ENCODE measurements around the gene SLC45A1.

Gene SLC45A1

GRCh38 chr1:8374356-8374755 lies 56.4 kb downstream of the SLC45A1 start:
- TF ChIP-seq, protein P1, sequence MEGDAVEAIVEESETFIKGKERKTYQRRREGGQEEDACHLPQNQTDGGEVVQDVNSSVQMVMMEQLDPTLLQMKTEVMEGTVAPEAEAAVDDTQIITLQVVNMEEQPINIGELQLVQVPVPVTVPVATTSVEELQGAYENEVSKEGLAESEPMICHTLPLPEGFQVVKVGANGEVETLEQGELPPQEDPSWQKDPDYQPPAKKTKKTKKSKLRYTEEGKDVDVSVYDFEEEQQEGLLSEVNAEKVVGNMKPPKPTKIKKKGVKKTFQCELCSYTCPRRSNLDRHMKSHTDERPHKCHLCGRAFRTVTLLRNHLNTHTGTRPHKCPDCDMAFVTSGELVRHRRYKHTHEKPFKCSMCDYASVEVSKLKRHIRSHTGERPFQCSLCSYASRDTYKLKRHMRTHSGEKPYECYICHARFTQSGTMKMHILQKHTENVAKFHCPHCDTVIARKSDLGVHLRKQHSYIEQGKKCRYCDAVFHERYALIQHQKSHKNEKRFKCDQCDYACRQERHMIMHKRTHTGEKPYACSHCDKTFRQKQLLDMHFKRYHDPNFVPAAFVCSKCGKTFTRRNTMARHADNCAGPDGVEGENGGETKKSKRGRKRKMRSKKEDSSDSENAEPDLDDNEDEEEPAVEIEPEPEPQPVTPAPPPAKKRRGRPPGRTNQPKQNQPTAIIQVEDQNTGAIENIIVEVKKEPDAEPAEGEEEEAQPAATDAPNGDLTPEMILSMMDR (IDR thresholded peaks at IDR 0.05; ENCODE audit: borderline replicate concordance, control extremely low read depth, extremely low read depth, insufficient read depth, missing control alignments), result no peak
- in situ Hi-C loops (cut with MboI; ENCODE audit: low sequenced_read_pairs, unreplicated experiment), result no loop called here
- DNase-seq (ENCODE audit: low spot score), result no peak

- in situ Hi-C loops (cut with MboI; ENCODE audit: low sequenced_read_pairs, unreplicated experiment), result no loop called here
- DNase-seq (ENCODE audit: low spot score), result no peak
- TF ChIP-seq, protein P1 (IDR thresholded peaks at IDR 0.05; ENCODE audit: borderline replicate concordance, control extremely low read depth, extremely low read depth, insufficient read depth, missing control alignments), result no peak
Observed at GRCh38 chr1:8374812-8375211, 56.9 kb downstream of the SLC45A1 start.

DNA sequence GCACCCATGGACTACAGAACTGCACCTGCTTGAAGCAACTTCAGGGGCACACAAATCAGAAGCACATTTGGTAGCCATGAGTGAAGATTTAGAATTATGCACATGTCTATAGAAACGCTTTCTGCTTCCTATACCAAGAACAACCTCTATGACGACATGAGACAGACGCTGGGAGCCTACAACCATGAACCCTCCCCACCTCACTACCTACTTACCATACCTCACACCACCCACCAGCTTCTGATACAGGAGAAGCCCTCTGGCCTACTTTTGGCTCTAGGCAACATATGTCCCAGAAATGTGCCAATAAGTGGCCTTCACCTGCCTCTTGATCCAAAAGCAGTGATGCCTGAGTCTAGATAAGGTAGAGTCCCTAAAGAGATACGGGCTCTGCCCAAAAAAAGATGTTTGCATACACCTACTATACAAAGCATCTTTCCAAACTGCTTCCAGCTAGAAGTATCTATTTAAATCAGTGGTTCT lies 58.5 kb downstream of the SLC45A1 start:
- in situ Hi-C loops (cut with MboI; ENCODE audit: low sequenced_read_pairs, unreplicated experiment), result no loop called here
- no peak for DNase-seq (ENCODE audit: low spot score)
- TF ChIP-seq, protein P1 (IDR thresholded peaks at IDR 0.05; ENCODE audit: borderline replicate concordance, control extremely low read depth, extremely low read depth, insufficient read depth, missing control alignments), result no peak

DNA sequence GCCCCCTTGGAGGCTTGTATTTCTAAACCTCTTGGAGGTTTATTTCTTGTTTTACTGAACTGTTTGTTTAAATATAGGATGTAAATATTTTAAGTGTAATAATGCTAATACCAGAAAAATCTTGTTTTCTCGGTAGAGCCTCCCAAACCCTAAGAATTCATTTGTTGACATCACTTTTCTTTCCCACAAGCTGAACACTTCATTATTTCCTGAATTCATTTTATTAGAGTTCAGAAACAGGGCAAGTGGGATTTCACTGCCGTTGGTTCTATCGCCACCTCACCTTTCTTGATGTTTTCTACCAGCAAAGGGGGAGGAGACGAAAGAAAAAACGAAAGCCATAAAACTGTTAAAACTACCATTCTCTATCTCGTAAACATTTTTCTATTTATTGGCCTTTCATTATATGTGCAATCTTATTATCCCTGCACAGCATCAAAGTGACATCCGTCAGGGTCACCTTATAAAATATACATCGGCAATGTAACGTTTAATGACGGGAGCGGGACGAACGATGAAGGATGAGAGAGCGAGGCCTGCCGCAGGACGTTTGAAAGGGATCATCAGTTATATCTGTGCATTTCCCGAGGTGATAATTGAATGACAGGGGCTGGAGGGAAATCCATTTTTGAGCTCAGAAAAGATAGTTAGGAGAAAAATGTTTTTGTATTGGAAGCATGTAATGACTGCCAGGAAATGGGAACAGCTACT lies 59.5 kb downstream of the SLC45A1 start:
- in situ Hi-C loops (cut with MboI; ENCODE audit: low sequenced_read_pairs, unreplicated experiment), result no loop called here
- TF ChIP-seq, protein P1 (IDR thresholded peaks at IDR 0.05; ENCODE audit: borderline replicate concordance, control extremely low read depth, extremely low read depth, insufficient read depth, missing control alignments), result no peak
- no peak for DNase-seq (ENCODE audit: low spot score)

- in situ Hi-C loops (cut with MboI; ENCODE audit: low sequenced_read_pairs, unreplicated experiment), result no loop called here
- no peak for DNase-seq (ENCODE audit: low spot score)
- TF ChIP-seq, protein P1 (IDR thresholded peaks at IDR 0.05; ENCODE audit: borderline replicate concordance, control extremely low read depth, extremely low read depth, insufficient read depth, missing control alignments), result no peak
Observed at GRCh38 chr1:8378178-8378577, 60.3 kb downstream of the SLC45A1 start.

DNA sequence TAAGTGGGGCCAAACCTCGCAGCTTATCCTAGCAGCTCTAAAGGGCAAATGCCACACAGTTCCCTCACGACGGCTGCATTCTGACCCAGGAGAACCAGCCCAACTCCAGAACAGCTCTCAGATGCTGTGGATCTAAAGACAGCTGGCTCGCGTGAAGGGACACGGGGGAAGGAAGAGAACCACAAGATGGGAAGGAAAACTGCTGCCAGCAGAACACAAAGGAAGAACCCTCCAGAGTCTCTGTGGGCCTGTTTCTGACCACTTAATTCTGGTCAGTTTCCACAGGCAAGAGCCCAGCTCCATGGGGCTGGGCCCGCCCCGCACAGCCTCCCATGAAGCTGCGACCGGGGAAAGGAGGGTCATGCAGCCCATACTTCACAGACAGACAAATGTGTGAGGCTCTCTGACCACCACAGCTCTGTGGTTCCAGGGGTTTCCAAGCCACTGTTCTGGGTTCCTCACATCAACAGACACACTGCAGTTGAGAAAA lies 61.1 kb downstream of the SLC45A1 start:
- DNase-seq (ENCODE audit: low spot score), result no peak
- in situ Hi-C loops (cut with MboI; ENCODE audit: low sequenced_read_pairs, unreplicated experiment), result no loop called here
- TF ChIP-seq, protein P1 (IDR thresholded peaks at IDR 0.05; ENCODE audit: borderline replicate concordance, control extremely low read depth, extremely low read depth, insufficient read depth, missing control alignments), result no peak

Data from GM13976 (cell line).